HG02938 (cell line): ENCODE results near the gene NT5C.
A peak's percentile ranks its signal among the peaks of the same experiment; 100 is the strongest.

Experiments
- ATAC-seq: cut with Tn5 transposase; IDR thresholded peaks from one replicate; pipeline ENCODE4 v1.9.1; 2021; ENCODE audit warnings: mild to moderate bottlenecking, moderate library complexity; ENCODE audit not compliant: unreplicated experiment

Gene NT5C

DNA sequence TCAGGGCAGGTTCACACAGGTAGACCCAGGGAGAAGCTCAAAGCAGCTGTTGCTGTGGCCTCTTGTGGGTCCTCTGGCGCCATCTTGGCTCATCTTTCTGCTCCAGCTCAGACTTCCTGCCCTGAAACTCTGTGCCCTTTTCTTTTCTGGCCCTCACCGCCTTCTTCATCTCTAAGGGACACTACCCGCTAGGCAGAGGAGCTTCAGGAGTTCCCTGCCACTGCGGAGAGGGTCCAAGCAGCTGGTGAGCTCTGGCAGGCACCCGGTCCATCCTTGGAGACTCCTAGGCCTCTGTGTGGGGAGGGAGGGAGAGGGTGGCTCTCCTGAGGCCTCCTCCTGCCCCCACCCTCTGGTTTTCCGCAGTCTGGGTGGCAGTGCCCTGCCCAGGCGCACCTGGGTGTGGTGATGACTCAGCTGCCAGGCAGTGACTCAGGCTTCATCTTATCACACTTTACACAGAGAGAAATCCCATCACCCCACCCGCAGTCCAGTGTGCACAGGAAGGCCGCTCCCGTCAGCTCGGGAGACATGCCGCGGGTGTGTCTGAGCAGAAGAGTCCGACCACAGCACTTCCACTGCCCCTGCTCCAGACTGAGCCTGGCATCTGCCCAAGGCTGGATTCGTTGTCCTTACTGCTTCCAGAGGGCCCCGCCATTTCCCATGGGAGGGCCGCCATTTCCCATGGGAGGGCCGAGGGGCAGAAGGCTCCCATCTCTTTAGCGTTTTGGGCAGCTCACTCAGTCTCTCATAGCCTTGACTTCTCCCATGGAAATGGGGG is 7.3 kb downstream of the NT5C start:
- no peak for ATAC-seq

DNA sequence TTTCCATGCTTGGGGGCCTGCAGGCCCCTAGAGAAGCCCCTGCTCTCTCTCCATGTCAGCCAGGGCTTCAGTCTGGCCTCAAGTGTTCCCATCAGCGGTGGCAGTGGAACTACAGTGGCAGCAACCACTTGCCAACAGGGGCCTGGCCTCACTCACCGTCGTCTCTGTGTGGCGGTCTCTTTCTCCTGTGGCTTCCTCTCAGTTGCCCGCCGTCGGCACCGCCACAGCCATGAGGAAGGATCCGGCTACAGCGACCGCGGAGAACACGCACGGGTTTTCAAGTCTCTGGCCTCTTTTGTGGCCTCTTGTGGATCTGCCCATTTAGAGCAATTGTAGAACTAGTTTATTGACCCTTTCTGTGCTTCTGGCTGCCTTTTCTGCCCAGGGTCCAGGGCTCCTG is 13.2 kb downstream of the NT5C start:
- no peak for ATAC-seq

DNA sequence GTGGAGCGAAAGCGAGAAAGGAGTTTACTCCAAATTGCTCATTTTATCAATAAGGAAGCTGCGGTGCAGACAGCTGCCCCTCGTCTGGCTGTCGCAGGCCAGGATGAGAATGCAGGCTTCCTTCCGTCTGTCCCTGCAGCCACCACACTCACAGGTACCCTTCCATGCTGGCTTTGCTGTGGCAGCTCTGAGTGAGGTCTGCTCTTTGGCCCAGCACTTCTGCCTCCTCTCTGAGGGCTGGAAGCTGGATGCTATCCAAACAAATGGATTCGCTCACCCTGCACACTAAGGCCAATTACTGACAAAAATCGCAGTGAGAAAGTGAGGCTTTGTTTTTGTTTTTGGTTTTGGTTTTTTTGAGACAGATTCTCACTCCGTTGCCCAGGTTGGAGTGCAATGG is 14.8 kb downstream of the NT5C start:
- no peak for ATAC-seq

DNA sequence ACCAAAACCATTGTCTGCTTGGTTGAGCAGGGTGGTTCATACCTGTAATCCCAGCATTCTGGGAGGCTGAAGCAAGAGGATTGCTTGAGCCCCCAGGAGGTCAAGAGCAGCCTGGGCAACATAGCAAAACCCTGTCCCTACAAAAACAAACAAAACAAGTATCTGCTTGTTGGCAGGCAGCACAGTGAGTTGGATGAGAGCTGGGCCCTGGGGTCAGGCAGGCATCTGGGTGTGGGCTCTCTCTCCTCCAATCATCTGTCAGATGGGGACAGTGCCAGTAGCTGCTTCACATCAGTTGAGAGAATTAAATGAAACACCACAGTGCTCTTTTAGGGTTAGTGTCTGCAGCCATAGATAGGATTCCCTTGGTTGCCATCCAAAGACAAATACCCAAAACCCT is 16.0 kb downstream of the NT5C start:
- ATAC-seq = no peak

DNA sequence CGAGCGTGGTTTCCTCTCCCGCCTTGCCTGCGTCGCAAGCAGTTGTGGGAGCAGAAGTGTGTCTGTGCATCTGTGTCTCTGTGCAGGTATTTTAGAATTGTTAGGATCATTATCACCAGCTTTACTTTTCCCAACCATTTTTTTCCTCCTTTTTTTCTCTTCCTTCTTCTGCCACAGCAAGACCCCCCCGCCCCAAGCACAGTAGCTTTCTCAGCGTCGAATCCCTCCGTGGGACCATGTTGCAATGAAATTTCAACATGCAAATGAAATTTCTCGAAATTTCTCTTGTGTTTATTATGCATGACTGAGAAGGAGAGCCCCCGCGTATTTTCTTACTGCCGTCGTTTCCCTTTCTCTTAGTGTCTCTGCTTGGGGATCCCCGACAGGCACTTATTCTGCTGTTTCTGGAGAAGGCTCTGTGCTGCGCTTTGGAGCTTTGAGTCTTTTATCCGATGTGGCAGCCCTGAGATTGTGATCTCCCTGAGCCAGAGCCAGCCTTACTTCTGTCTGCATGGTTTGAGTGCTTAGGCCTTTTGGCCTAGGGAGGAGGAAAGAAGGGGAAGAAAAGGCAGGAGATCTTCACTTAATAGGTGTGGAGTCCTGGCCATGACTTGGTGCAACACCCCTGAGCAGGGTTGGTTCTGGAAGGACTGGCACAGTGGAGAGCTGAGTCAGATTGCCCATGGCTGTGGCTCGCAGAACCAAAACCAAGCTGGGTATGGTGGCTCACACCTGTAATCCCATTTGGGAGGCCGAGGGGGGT is 16.8 kb downstream of the NT5C start:
- no peak for ATAC-seq

DNA sequence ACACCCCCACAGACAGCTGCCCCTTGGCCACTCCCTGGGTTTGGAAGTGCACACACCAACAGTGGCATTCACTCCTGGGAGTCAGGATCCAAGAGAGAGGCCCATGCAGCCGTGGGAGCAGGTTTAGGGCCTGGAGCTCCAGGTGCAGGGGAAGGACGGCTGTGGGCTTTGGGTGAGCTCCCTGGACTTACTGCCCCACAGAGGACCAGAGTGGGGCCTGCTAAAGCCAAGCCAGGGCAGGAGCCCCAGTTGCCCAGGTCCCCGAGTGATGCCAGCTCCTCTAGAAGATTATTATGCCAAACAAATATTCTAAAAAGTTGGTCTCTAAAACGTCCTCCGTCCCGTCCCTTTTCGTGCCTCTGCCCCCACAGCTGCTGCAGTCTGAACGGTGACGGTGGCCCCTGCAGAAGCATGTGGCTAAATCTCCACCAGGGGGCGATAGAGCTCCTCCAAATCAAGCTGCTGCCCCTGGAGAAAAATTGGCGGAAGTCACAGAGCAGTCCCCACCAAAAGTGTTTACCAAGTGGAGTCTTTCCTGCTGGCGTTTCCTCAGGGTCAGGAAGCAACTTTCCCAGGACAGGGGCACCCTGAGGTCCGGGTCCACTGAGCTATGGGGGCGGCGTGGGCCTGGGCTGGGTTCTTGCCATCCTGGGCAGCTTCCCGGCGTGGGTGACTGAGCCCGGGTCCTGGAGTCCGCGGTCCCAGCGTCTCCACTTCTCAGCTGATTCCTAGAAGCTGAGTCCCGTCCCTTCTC is 17.6 kb downstream of the NT5C start:
- no peak for ATAC-seq

DNA sequence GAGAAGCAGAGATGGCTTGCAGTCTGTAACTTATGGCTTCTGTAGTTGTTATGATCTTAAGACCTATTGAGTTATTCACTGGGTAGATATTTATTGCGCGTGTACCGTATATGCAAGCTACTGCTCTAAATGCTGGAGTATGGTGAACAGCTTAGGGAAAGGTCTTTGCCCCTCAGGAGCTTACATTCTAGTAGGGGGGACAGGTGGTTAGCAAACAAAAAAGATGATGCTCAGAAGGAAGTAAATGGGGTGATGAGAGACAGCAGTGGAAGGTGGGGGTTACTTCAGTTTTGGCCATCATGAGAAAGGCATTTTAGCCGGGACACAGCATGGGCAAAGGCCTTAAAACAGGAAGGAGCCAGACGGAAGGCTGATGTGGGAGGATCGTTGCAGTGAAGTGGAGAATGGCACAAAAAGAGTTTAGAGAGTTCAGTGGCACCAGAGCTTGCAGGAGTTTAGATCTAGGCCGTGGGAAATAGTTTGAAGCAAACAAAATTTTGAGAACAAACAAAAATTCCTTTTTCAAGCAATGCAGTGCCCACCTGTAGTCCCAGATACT is 19.7 kb downstream of the NT5C start:
- ATAC-seq = no peak

DNA sequence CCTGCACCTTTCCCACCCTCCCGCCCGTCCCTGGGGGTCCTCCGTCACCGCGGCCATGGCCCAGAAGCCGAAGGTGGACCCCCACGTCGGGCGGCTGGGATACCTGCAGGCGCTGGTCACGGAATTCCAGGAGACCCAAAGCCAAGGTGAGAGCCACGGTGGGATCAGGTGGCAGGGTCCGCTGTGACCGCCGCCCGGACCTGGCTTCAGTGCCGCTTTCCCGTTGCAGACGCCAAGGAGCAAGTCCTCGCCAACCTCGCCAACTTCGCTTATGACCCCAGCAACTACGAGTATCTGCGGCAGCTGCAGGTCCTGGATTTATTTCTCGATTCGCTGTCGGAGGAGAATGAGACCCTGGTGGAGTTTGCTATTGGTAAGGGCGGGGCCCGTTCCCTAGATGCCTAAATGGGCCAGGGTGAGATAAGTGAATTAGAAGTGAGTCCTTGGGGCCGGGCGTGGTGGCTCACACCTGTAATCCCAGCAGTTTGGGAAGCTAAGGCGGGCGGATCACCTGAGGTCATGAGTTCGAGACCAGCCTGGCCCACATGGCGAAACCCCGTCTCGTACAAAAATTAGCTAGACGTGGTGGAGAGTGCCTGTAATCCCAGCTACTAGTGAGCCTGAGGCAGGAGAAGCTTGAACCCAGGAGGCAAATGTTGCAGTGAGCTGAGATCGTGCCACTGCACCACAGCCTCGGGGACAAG is 21.2 kb downstream of the NT5C start:
- ATAC-seq = no peak

DNA sequence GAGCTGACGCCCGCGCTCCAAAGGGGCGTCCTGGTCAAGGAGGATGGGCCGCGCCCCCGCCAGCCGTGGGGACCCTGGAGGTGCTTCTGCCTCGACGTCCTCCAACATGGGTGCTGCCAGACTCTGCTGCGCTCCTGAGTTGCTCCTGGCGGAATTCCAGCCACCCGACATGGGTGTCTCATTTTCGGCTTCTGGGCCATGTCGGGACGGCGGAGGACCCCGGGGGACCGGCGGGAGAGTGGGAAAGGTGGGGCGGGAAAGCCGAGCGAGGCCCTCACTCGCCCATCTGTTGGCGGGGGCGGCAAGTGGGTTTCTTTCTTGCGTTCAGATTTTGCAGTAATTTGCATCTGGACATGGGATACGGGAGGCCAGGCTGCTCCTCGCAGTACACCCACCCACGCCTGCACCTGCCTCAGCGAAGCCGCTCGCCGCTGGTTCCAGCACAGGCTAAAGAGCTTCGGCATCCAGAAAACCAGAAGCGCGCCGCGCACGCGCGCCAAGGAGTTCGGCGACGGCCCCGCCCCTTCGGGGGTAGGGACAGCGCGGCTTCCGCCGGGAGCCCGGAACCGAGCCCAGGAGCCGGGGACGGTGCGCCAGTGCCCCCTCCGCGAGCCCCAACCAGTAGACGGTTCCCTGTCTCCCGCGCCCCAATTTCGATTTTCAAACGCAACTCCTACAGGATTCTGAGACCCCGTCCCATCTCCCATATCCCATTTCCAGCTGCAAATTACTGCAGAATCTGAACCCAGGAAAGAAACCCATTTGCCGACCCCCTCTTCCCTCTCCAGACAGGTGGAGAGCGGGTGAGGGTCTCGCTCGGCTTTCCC is 21.9 kb downstream of the NT5C start, which contains the start of gene ARMC7:
Gene ARMC7, plus strand, starts transcription at position 563 of the 827 bp plus-strand sequence. CDS start 320 bp downstream, outside the sequence.
- ATAC-seq = peak; percentile 55

DNA sequence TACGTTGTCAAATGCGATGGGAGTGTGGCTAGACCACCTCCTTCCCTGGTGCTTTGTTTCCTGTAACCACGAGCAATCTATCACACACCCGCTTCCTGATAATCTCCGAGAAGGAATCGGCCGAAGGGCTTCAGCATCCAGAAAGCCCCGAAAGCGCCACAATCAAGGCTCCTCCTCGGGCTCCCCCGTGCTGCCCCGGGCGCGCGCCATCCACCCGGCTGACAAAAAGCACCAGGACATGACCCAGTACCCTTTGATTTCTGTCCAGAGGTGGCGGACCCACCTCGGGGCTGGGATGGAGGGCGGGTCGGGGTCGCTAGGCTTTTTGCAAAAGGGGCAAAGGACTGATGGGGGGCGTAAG is 22.5 kb downstream of the NT5C start:
- no peak for ATAC-seq

DNA sequence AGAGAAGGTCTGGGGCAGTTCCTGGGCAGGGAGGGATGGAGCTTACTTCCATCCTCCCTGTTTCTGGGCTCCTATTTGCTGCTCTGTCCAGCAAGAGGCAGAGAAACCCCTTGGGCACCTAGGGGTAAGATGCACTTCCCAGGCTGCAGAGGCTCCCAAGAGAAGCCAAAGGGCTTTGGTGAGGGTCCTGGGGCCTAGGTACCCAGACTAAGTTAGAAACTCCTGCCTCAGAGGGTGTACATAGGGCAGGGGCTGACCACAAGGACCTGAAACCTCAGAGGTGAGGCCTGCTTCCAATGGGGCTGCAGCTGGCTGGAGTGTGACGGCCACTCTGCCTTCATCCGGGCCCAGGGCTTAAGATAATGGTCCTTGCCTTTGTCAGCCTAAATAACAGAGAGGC is 23.3 kb downstream of the NT5C start:
- ATAC-seq = no peak

DNA sequence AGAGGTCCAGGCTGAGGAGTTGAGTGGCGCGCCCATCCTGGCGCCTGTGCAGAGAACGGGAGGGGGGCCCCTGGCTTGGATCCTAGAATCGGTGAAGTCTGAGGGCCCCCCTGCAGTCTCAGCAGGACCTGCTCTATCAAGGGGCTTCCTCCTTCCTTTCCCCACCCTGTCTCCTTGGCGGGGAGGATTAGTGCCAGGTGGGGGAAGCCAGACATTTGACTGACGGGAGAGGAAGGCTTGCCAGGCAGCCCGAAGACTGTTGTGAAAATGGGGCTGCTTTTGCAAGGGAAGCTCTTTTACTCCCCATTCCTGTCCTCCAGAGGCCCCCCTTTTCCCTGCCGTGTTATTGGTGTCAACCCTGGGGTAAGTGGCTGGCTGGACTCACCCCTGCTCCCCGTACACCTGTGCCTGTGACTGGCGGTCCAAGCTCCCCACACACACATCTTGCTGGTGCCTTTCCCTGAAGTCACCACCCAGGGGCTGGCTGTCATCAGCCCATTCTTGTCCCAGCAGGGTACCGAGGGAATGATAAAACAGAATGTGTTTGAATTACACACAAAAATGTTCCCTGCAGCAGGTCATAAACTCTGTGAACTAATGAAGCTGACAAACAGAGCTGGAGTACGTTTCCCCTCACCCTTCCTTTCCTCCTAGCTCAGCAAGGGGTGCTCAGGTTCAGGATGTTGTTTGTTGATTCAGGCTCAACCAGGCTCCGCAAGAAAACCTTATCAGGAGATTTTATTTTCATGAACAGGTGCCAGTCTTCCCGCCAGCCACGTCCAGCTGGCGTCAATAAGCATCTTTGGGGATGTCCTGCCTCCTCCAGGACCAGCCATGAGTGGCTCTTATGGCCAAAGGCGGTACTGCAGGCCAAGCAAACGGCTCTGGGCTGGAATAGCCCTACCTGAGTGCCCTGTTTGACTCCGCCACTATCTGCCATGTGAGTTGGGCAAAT is 26.1 kb downstream of the NT5C start:
- no peak for ATAC-seq

DNA sequence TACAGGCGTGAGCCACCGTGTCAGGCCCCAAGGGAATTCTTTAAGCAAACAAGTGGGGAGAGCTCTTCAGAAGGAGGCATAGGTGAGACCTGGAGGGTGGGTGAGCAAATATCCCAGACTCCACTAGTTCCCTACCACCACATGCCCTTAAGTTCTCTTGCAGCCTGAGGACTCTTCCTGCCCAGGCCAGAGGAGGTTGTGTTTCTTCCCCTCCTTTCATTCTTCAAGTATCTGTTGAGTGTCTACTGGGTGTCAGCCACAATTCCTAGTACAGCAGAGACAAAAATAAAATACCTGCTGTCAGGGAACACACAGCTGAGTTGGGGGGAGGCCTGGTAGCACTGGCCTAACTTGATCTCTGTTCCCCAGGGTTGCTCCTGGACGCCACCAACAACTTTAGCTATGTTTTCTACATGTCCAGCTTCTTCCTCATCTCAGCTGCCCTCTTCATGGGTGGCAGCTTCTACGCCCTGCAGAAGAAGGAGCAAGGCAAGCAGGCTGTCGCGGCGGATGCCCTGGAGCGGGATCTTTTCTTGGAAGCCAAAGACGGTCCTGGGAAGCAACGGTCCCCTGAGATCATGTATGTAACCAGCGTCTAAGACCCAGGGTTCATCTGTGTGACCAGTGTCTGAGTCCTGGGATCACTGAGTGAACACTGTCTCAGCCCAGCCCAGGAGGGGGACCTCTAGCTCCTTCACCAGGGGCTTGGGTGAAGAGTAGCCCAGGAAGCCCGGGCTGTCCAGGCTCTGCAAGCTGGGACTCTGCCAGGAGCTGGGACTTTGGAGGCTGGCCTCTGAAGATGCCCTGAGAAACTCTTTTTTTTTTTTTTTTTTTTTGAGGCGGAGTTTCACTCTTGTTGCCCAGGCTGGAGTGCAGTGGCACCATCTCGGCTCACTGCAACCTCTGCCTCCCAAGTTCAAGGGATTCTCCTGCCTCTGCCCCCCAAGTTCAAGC is 27.7 kb downstream of the NT5C start:
- ATAC-seq = no peak

DNA sequence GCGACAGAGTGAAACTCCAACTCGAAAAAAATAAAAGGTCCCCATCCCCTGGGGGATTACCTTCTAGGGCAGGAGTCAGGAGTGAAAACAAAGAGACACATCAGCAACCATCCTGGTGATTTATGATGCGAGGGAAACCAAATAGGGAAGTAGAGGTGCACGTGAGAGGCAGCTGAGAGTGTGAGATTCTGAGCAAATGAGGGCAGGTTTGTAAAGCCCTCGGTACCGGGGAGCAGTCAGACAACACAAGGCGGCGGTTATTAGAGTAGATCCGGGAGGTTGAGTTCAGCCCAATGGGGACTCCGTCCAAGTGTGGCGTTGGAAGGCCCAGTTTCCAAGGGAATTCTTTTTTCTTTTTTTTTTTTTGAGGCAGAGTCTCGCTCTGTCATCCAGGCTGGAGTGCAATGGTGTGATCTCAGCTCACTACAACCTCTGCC is 29.1 kb downstream of the NT5C start:
- ATAC-seq = no peak

DNA sequence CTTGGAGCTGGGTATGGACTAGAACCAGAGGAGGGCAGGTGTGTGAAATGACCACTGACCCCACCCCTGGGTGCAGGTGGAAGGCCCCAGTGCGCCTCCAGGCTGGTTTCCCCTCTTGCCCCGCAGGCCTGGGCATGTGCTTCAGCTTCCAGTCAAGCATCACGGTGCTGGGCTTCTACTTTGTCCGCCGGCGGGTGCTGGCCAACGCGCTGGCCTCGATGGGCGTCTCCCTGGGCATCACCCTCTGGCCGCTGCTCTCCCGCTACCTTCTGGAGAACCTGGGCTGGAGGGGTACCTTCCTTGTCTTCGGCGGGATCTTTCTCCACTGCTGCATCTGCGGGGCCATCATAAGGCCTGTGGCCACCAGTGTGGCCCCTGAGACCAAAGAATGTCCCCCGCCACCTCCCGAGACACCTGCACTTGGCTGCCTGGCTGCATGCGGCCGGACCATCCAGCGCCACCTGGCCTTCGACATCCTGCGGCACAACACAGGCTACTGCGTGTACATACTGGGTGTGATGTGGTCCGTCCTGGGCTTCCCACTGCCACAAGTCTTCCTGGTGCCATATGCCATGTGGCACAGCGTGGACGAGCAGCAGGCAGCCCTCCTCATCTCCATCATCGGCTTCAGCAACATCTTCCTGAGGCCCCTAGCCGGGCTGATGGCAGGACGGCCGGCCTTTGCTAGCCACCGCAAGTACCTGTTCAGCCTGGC is 31.5 kb downstream of the NT5C start:
- ATAC-seq = no peak

DNA sequence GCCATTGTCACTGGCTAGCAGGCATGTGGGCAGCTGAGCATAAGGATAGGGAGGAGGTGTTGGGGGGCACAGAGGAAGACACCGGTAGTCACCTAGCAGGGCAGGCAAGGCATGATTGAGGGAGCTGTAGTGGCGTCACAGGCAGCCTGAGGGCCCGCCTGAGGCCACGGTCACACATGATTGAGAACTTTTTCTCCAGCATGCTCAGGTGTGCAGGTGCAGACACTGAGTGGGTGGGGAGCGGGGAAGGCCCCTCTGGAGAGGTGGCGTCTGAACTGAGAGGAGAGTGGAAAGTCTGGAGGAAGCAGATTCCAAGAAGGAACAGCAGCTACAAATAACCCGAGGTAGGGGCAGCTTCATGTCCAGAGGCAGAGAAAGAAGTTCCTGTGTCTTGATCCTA is 32.7 kb downstream of the NT5C start:
- ATAC-seq = no peak

DNA sequence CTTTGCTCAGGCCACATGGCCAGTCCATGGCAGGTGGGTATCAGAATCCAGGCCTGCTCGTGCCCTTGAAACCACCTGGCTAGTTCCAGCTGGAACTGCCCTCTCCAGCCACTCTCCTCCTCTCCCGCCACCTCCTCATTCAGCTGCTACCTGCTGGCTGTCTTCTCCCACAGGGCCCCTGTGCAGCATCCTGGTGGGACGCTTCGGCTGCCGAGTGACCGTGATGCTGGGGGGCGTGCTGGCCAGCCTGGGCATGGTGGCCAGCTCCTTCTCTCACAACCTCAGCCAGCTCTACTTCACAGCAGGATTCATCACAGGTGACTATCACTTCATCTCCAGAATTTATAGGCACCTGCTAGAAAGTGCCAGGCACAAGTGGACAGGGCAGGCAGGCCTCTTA is 33.7 kb downstream of the NT5C start:
- no peak for ATAC-seq
